HG02852 (cell line): ENCODE data around the gene JMJD8.

Experiments
- ATAC-seq: cut with Tn5 transposase; IDR thresholded peaks from one replicate; pipeline ENCODE4 v1.9.1; 2021; ENCODE audit warnings: mild to moderate bottlenecking, moderate library complexity; ENCODE audit not compliant: unreplicated experiment

The JMJD8 gene

GRCh38 chr16:710500-711075 lies 26.5 kb upstream of the JMJD8 start:
- no peak for ATAC-seq

- ATAC-seq, result no peak
Observed at GRCh38 chr16:709566-710499, 25.7 kb upstream of the JMJD8 start.

DNA sequence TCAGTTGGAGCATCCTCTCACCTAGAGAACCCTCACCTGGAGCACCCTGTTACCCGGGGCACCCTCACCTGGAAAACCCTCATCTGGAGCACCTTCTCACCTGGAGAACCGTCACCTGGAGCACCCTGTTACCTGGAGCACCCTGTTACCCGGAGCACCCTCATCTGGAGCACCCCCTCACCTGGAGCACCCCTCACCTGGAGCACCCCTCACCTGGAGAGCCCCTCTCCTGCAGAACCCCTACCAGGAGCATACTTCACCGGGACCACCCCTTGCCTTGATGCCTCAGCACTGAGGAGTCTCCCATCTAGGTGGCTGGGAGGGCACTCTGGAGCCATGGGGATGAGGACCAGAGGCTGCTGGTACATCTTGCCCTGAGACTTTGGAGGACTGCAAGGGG lies 24.8 kb upstream of the JMJD8 start:
- no peak for ATAC-seq

GRCh38 chr16:708019-708418 lies 23.9 kb upstream of the JMJD8 start:
- ATAC-seq, result no peak

DNA sequence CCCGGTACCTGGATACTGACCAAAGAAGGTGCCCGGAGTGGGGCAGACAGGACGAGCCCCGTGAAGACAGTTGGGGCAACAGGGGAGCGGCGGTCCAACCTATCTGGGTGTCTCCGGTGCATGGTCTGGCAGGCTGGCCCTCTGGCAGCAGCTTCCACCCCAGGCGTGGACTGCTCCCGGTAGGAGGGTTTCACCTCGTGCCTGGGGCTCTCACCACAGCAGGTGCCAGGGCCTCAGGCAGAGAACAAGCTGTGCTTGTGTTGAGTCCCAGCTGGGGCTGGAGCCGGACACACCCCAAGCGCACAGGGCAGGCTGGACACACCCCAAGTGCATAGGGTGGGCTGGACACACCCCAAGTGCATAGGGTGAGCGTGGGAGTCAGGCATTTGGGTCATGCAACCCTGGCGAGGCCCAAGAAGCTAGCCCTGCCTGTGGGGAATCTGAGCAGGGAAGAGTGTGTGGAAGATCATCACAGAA lies 23.0 kb upstream of the JMJD8 start:
- ATAC-seq, result no peak

- ATAC-seq, result no peak
Observed at GRCh38 chr16:706189-707061, 22.3 kb upstream of the JMJD8 start.

DNA sequence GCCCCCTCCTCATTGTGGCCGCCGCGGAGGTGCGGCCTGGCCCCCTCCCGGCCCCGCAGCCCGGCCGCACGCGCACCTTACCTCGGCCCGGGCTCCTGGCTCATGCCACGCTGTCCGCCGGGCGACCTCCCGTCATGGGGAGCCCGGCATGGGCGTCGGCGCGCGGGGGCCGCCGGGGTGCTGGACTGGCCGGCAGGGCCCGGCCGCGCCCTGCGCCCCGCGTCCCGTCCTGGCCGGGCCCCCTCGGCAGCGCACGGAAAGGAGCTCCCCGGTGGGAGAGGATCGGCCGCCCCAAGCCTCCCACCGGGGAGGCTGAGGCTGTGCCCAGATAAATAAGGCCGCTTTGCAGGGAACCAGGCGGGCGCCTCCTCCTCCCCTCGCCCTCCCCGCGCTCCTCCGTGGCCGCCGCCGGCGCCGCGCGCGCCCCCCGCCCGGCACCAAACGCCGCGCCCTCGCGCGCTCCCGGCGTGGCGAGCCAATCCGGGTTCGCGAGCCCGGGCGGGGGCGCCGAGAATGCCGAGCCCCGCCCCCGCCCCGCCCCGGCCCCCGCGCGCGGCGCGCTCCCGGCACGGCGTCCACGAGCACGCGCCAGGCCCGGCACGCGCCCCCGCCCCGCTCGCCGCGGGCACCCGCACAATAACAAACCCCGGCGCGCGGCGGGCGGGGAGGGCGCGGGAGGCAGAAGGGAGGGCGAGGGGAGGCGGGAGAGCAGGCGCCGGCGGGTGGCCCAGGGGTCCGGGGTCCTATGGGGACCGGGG lies 21.5 kb upstream of the JMJD8 start, which contains the start of gene FBXL16:
FBXL16 (minus strand) TSS at position 371 of the 758 bp plus-strand sequence. CDS start 8,396 bp downstream, outside the sequence.
- no peak for ATAC-seq

DNA sequence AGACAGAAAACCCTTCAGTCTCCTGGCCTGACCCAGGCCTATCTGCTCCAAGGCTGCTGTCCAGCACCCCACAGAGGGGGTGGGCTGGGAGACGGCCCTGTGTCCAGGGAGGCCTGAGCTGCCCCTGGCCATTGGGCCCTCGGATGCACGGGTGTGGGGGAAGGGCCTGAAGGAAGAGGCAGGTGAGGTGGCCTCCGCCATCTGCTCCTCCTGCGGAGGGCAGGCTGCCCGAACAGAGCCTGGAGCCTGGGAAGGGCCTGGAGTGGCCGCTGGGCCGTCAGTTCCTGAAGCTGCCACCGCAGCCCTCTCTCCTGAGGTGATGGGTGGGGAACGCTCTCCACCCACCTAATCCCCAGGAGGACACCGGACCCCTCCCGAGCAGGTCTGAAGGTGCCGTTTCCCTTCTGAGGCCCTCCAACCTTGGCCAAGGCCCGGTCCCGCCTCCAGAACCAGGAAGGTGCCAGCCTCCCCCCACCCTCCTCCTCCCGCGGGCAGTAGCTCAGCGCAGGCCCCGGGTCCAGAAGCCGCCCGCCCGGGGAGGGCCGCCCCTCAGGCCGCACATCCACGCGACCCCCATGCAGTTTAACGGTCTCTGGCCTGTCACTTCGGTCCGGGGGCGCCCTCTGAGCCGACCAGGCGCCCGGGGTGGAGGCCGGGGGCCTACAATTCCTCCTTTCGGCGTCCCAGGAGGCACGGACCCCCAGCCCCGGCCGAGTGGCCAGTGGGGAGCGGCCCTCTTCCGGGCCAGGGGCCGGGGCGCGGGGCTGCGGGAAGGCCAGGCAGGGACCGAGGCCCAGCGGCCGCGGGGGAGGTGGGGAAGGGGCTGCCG lies 20.6 kb upstream of the JMJD8 start:
- ATAC-seq, result no peak

- ATAC-seq, result no peak
Observed at GRCh38 chr16:704047-704446, 19.9 kb upstream of the JMJD8 start.

GRCh38 chr16:703406-703805 lies 19.3 kb upstream of the JMJD8 start:
- ATAC-seq, result no peak

GRCh38 chr16:702341-702740 lies 18.2 kb upstream of the JMJD8 start:
- ATAC-seq, result no peak

- no peak for ATAC-seq
Observed at GRCh38 chr16:700684-701584, 16.8 kb upstream of the JMJD8 start.

- no peak for ATAC-seq
Observed at GRCh38 chr16:698911-699671, 15.0 kb upstream of the JMJD8 start.

DNA sequence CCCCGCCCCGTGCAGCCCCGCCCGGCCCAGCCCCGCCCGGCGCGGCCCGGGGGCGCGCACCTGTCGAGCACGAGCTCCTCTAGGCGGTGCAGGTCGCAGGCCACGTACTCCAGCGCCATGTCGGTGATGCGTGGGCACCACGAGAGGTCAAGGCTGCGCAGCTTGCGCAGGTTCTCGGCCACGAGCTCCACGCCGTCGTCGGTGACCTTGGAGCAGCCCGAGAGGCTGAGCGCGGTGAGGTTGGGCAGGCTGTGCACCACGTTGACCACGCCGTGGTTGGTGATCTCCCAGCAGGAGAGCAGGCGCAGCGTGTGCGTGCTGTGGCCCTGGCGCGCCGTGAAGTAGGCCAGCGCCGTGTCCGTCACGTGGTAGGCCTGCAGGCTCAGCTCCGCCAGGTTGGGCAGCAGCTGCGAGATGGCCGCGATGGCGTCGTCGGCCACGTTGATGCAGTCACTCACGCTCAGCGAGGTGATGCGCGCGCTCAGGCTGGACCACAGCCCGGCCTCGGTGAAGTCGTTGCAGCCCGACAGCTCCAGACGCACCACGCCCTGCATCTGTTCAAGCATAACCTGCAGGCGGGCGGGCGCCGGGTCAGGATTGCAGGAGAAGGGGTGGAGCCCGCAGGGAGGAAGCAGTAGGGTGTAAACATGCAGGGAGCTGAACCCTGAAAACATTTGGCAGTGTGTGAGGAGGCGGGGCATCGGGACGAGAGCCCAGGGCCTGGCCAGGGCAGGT lies 11.4 kb upstream of the JMJD8 start:
- ATAC-seq, result no peak

DNA sequence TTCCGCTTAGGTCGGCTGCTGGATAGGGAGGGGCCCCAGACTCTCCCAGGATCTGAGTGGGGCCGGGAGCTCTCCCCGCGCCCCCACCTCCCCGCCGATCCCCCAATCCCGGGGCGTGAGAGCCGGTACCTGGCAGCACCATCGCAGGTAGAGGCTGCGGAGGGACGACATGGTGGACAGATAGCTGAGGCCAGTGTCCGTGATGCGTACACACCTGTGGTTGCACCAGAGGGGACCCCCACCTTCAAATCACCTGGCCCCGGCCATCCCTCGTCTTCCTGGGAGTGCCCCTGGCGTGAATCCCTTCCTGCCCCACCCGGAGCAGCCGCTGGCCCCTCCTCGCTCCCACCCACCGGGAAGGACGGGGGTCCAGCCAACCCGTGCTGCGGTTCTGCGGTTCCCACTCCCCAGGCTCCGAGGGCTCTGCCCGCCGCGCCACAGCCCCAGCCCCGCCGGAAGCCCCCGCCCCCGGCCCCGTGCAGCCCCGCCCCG lies 10.8 kb upstream of the JMJD8 start:
- no peak for ATAC-seq

DNA sequence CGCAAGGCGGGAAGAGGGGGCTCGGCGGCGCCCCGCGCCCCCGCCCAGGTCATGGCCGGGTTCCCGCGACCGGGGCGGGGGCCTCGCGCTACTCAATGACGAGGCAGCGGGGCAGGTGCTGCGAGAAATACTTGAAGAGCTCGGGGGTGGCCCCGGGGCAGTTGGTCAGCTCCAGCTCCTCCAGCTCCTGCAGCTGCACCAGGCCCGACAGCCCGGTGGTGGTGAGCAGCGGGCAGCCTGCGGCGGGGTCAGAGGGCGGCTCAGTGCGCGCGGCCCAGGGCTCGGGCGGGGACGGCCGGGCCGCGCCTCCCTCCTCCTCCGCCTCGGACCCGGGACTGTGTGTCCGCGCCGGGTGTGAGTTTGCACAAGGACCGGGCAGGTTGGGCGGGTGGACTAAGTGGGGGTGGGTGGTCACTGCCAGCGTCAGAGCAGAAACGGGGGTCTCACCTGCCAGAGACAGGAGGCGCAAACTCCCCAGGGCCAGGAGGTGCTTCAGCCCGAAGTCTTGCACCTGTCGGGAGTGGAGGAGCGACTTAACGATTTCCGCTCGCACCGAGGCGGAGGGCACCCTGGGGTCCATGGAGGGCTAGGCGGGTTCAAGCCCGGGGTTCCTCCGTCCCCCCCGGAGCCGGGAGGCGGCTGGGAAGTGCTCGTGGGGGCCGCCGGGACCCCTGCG lies 10.2 kb upstream of the JMJD8 start:
- ATAC-seq, result no peak
